Measurements from ENCODE around the gene MAGI2. TPM values are rescaled to one million over a fixed set of nuclear protein-coding genes. Genes with fewer than 3 reads are reported as not detected.

MAGI2 gene
- total and polyA plus RNA-seq, 2 of the 13 experiments (the other 11 are each of a cell fraction or from before 2014, with no cell fraction given): 1.5 to 3.8 TPM

DNA sequence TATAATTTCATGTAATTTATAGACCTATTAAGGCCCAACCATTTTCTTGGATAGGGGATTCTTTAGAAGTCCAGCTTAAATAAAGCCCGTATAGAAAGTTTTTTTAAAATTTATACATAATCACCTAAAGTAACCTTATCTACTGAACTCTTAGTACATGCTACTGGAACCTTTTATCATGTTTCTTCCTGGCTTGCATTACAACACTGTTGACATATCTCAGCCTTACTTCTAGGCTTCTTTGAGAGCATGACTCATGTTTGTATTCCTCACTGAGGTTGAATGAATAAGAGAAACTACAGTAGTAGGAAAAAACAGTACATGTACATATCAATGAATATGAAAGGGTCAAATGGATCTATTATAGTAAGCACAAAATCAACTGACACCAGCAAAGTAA, 8.2 kb upstream of the MAGI2 start (continued):
- TF ChIP-seq ZNF546 (CRISPR knock-in tag; conservative IDR thresholded peaks at IDR 0.05) (no peak), PHF5A (CRISPR knock-in tag; IDR thresholded peaks at IDR 0.05; ENCODE audit: low read depth, unreplicated experiment) (no peak), KDM2A (CRISPR knock-in tag; IDR thresholded peaks at IDR 0.05; ENCODE audit: borderline replicate concordance, low read depth) (no peak), SMC3 (IDR thresholded peaks at IDR 0.05; ENCODE audit: low read length) (no peak), ZNF354B (CRISPR knock-in tag; IDR thresholded peaks at IDR 0.05) (no peak), RAD21 (CRISPR knock-in tag; IDR thresholded peaks at IDR 0.05) (no peak), TP53 (CRISPR knock-in tag; conservative IDR thresholded peaks at IDR 0.05) (no peak), PLRG1 (conservative IDR thresholded peaks at IDR 0.05) (no peak), CBFB (CRISPR knock-in tag; IDR thresholded peaks at IDR 0.05) (no peak), ZFAT (CRISPR knock-in tag; conservative IDR thresholded peaks at IDR 0.05) (no peak), POGZ (CRISPR knock-in tag; IDR thresholded peaks at IDR 0.05) (no peak), ZNF747 (CRISPR knock-in tag; IDR thresholded peaks at IDR 0.05; ENCODE audit: borderline replicate concordance) (no peak), DR1 (CRISPR knock-in tag; IDR thresholded peaks at IDR 0.05) (no peak), ZFP36L1 (CRISPR knock-in tag; IDR thresholded peaks at IDR 0.05) (no peak), ATF7-NPFF (CRISPR knock-in tag; IDR thresholded peaks at IDR 0.05; ENCODE audit: low read depth) (no peak), ATF5 (CRISPR knock-in tag; IDR thresholded peaks at IDR 0.05; ENCODE audit: low read depth) (no peak), BCL6 (CRISPR knock-in tag; IDR thresholded peaks at IDR 0.05) (peak; percentile 94), IKZF4 (CRISPR knock-in tag; IDR thresholded peaks at IDR 0.05; ENCODE audit: borderline replicate concordance, low read depth, not compliant biosample characterization) (no peak), LCORL (IDR thresholded peaks at IDR 0.05) (no peak), LCORL (CRISPR knock-in tag; IDR thresholded peaks at IDR 0.05) (no peak), KLF12 (CRISPR knock-in tag; IDR thresholded peaks at IDR 0.05; ENCODE audit: borderline replicate concordance) (no peak), SETDB1 (CRISPR knock-in tag; IDR thresholded peaks at IDR 0.05; ENCODE audit: borderline replicate concordance) (no peak), TBL1XR1 (IDR thresholded peaks at IDR 0.05; ENCODE audit: borderline replicate concordance, low read length, partially characterized antibody) (no peak), ZNF709 (CRISPR knock-in tag; IDR thresholded peaks at IDR 0.05) (no peak), ZNF629 (CRISPR knock-in tag; conservative IDR thresholded peaks at IDR 0.05) (no peak), ZSCAN9 (CRISPR knock-in tag; IDR thresholded peaks at IDR 0.05; ENCODE audit: borderline replicate concordance) (no peak), ZNF510 (CRISPR knock-in tag; IDR thresholded peaks at IDR 0.05; ENCODE audit: low read depth) (no peak)
- TF ChIP-seq, protein P1, sequence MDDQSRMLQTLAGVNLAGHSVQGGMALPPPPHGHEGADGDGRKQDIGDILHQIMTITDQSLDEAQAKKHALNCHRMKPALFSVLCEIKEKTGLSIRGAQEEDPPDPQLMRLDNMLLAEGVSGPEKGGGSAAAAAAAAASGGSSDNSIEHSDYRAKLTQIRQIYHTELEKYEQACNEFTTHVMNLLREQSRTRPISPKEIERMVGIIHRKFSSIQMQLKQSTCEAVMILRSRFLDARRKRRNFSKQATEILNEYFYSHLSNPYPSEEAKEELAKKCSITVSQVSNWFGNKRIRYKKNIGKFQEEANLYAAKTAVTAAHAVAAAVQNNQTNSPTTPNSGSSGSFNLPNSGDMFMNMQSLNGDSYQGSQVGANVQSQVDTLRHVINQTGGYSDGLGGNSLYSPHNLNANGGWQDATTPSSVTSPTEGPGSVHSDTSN (CRISPR knock-in tag; IDR thresholded peaks at IDR 0.05; ENCODE audit: borderline replicate concordance): no peak
- TF ChIP-seq, protein P2, sequence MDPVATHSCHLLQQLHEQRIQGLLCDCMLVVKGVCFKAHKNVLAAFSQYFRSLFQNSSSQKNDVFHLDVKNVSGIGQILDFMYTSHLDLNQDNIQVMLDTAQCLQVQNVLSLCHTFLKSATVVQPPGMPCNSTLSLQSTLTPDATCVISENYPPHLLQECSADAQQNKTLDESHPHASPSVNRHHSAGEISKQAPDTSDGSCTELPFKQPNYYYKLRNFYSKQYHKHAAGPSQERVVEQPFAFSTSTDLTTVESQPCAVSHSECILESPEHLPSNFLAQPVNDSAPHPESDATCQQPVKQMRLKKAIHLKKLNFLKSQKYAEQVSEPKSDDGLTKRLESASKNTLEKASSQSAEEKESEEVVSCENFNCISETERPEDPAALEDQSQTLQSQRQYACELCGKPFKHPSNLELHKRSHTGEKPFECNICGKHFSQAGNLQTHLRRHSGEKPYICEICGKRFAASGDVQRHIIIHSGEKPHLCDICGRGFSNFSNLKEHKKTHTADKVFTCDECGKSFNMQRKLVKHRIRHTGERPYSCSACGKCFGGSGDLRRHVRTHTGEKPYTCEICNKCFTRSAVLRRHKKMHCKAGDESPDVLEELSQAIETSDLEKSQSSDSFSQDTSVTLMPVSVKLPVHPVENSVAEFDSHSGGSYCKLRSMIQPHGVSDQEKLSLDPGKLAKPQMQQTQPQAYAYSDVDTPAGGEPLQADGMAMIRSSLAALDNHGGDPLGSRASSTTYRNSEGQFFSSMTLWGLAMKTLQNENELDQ (CRISPR knock-in tag; IDR thresholded peaks at IDR 0.05; ENCODE audit: borderline replicate concordance): no peak
